OCI-LY1 (cell line): ENCODE measurements around the gene DNAH17.

Experiments
- H2AFZ ChIP-seq: fragments of 200-600 bp; sonication (generic), shearing (Covaris generic); 2 replicates; pipeline ENCODE4 v1.6.0; 2014; ENCODE audit warnings: antibody characterized with exemption, mild to moderate bottlenecking, low read length
- H3F3A ChIP-seq: fragments of 200-600 bp; sonication (generic), shearing (Covaris generic); 2 replicates; pipeline ENCODE4 v1.6.0; 2014; ENCODE audit warnings: mild to moderate bottlenecking, antibody characterized with exemption, low read length, moderate library complexity; ENCODE audit not compliant: insufficient read depth
- H3K27ac ChIP-seq: fragments of 200-600 bp; sonication (generic); 2 replicates; pipeline ENCODE4 v1.5.1; 2014; ENCODE audit warnings: low read length, mixed run types, mild to moderate bottlenecking, low read depth; ENCODE audit not compliant: poor library complexity, severe bottlenecking
- H3K27me3 ChIP-seq: fragments of 200-600 bp; sonication (generic); 2 replicates; pipeline ENCODE4 v1.6.0; 2014; ENCODE audit warnings: antibody characterized with exemption, mild to moderate bottlenecking, low read length, moderate library complexity; ENCODE audit not compliant: insufficient read depth
- H3K36me3 ChIP-seq: fragments of 200-600 bp; sonication (generic); 2 replicates; pipeline ENCODE4 v1.6.1; 2014; ENCODE audit warnings: mild to moderate bottlenecking, antibody characterized with exemption, low read length, moderate library complexity, mixed read lengths; ENCODE audit not compliant: insufficient read depth
- H3K4me1 ChIP-seq: fragments of 200-600 bp; sonication (generic); 2 replicates; pipeline ENCODE4 v1.5.1; 2014; ENCODE audit warnings: mild to moderate bottlenecking, low read length, moderate library complexity; ENCODE audit not compliant: insufficient read depth, severe bottlenecking
- H3K4me2 ChIP-seq: fragments of 200-600 bp; sonication (generic), shearing (Covaris generic); 2 replicates; pipeline ENCODE4 v1.6.1; 2014; ENCODE audit warnings: low read length
- H3K4me3 ChIP-seq: fragments of 200-600 bp; sonication (generic); 2 replicates; pipeline ENCODE4 v1.5.1; 2014; ENCODE audit warnings: low read length, low read depth, mild to moderate bottlenecking, mixed read lengths; ENCODE audit not compliant: poor library complexity, severe bottlenecking
- H3K79me2 ChIP-seq: fragments of 200-600 bp; shearing (Covaris generic); 2 replicates; pipeline ENCODE4 v1.6.1; 2016; ENCODE audit warnings: mixed run types, low read length, mixed read lengths; ENCODE audit not compliant: insufficient read depth
- H3K9ac ChIP-seq: fragments of 200-600 bp; sonication (generic), shearing (Covaris generic); 2 replicates; pipeline ENCODE4 v1.6.1; 2014; ENCODE audit warnings: mild to moderate bottlenecking, low read length, mixed read lengths
- H3K9me2 ChIP-seq: fragments of 200-600 bp; sonication (generic), shearing (Covaris generic); 2 replicates; pipeline ENCODE4 v1.6.1; 2014; ENCODE audit warnings: low read depth, mild to moderate bottlenecking, low read length, mixed read lengths
- H3K9me3 ChIP-seq: fragments of 200-600 bp; shearing (Covaris generic); 2 replicates; pipeline ENCODE4 v1.6.1; 2014; ENCODE audit warnings: low read length, mixed read lengths
- H4K20me1 ChIP-seq: fragments of 200-600 bp; sonication (generic), shearing (Covaris generic); 2 replicates; pipeline ENCODE4 v1.6.0; 2016; ENCODE audit warnings: mild to moderate bottlenecking, low read length; ENCODE audit not compliant: insufficient read depth
- CTCF ChIP-seq: fragments of 200-600 bp; sonication (generic), shearing (Covaris generic); IDR thresholded peaks from 2 replicates; pipeline ENCODE4 v1.5.1; 2017; ENCODE audit warnings: mild to moderate bottlenecking, antibody characterized with exemption, low read length, moderate library complexity, mixed read lengths
- EZH2 ChIP-seq: fragments of 200-600 bp; sonication (generic), shearing (Covaris generic); IDR thresholded peaks from 2 replicates; pipeline ENCODE4 v1.8.0; 2017; ENCODE audit warnings: borderline replicate concordance, mixed run types, mild to moderate bottlenecking, antibody characterized with exemption, low read length, moderate library complexity, mixed read lengths

The DNAH17 gene

GRCh38 chr17:78391051-78391431 lies 186.2 kb downstream of the DNAH17 start:
- no peak overlapping the region for H3K4me3 ChIP-seq
- H3K9me2 ChIP-seq: no peaks in the 10 kb centered on the region
- no peaks in the 10 kb centered on the region for H3F3A ChIP-seq
- no peak for TF ChIP-seq CTCF
- TF ChIP-seq EZH2: no peak
- H3K4me2 ChIP-seq: no peak overlapping the region
- H3K9ac ChIP-seq: no peak overlapping the region
- H3K79me2 ChIP-seq: peaks cover 14% of the 10 kb centered on the region; the same call in 1 of the 2 replicates
- no peaks in the 10 kb centered on the region for H3K9me3 ChIP-seq
- no peaks in the 10 kb centered on the region for H4K20me1 ChIP-seq
- peaks cover 8% of the 10 kb centered on the region; the same call in 1 of the 2 replicates for H3K36me3 ChIP-seq
- no peak overlapping the region for H3K27ac ChIP-seq
- H3K27me3 ChIP-seq: no peaks in the 10 kb centered on the region
- H3K4me1 ChIP-seq: peaks cover 21% of the 10 kb centered on the region
- no peak overlapping the region for H2AFZ ChIP-seq

GRCh38 chr17:78390241-78391050 lies 186.8 kb downstream of the DNAH17 start:
- H2AFZ ChIP-seq: no peak overlapping the region
- peaks cover 7% of the 10 kb centered on the region; the same call in 1 of the 2 replicates for H3K36me3 ChIP-seq
- no peaks in the 10 kb centered on the region for H3K27me3 ChIP-seq
- peaks cover 27% of the 10 kb centered on the region for H3K4me1 ChIP-seq
- H3K4me2 ChIP-seq: no peak overlapping the region
- TF ChIP-seq EZH2: no peak
- TF ChIP-seq CTCF: no peak
- no peak overlapping the region for H3K27ac ChIP-seq
- H3K4me3 ChIP-seq: no peak overlapping the region
- no peaks in the 10 kb centered on the region for H3K9me3 ChIP-seq
- H3K9me2 ChIP-seq: no peaks in the 10 kb centered on the region
- no peak overlapping the region for H3K9ac ChIP-seq
- peaks cover 14% of the 10 kb centered on the region; the same call in 1 of the 2 replicates for H3K79me2 ChIP-seq
- no peaks in the 10 kb centered on the region for H3F3A ChIP-seq
- no peaks in the 10 kb centered on the region for H4K20me1 ChIP-seq

GRCh38 chr17:78387977-78388941 lies 188.9 kb downstream of the DNAH17 start:
- no peaks in the 10 kb centered on the region for H3F3A ChIP-seq
- peaks cover 1% of the 10 kb centered on the region; the same call in 1 of the 2 replicates for H3K36me3 ChIP-seq
- no peak overlapping the region for H3K4me3 ChIP-seq
- no peaks in the 10 kb centered on the region for H4K20me1 ChIP-seq
- no peak overlapping the region for H2AFZ ChIP-seq
- H3K27me3 ChIP-seq: no peaks in the 10 kb centered on the region
- peak overlapping the region; percentile 36 for H3K4me2 ChIP-seq
- H3K79me2 ChIP-seq: peaks cover 26% of the 10 kb centered on the region
- peak overlapping the region; percentile 2; the same call in 1 of the 2 replicates for H3K9ac ChIP-seq
- no peaks in the 10 kb centered on the region for H3K9me3 ChIP-seq
- peaks cover 48% of the 10 kb centered on the region for H3K4me1 ChIP-seq
- TF ChIP-seq EZH2: no peak
- H3K9me2 ChIP-seq: no peaks in the 10 kb centered on the region
- peak overlapping the region; percentile 62 for H3K27ac ChIP-seq
